ENCODE measurements around the gene GAS6. TPM values are rescaled to one million over a fixed set of nuclear protein-coding genes. Genes with fewer than 3 reads are reported as not detected.

GAS6 gene
- total and polyA plus RNA-seq, 2 donors (not counting 1 experiment from before 2014, with no cell fraction given): 0.25 to 0.78 TPM

- Histone ChIP-seq H3K9me3 (ENCODE audit: control extremely low read depth in 1 of 3, control insufficient read depth in 2 of 3, insufficient read depth in 1 of 3, low read length in 2 of 3) (peaks cover 0 to 56% (median 15%) of the 10 kb centered on the region in 3 donors), H3K27me3 (replicated peaks in 1 of 4; ENCODE audit: control extremely low read depth in 1 of 4, control insufficient read depth in 3 of 4, insufficient read depth in 4 of 4, low read length in 3 of 4) (no peaks in the 10 kb centered on the region), H2AFZ (ENCODE audit: insufficient read depth, low read depth, low read length, poor library complexity, severe bottlenecking) (no peak overlapping the region), H4K20me1 (ENCODE audit: control insufficient read depth, insufficient read depth, low read length, poor library complexity, severe bottlenecking) (peaks cover 7% of the 10 kb centered on the region), H3K4me2 (replicated peaks; ENCODE audit: low read depth, low read length, poor library complexity, severe bottlenecking) (no peak overlapping the region), H3K27ac (ENCODE audit: low read length in 2 of 2) (no peak overlapping the region), H3K79me2 (ENCODE audit: control insufficient read depth, insufficient read depth, low read length) (peaks cover 15% of the 10 kb centered on the region), H3K4me3 (ENCODE audit: control extremely low read depth in 1 of 5, extremely low read depth in 1 of 5, insufficient read depth in 1 of 5, low read depth in 2 of 5, low read length in 4 of 5) (no peak overlapping the region), H3K36me3 (replicated peaks in 1 of 2; ENCODE audit: control extremely low read depth in 1 of 2, control insufficient read depth in 1 of 2, extremely low read depth in 1 of 2, insufficient read depth in 2 of 2, low read length in 1 of 2) (no peaks in the 10 kb centered on the region), H3K9ac (ENCODE audit: low read length) (no peak overlapping the region), H3K4me1 (ENCODE audit: control insufficient read depth in 2 of 2, insufficient read depth in 2 of 2, low read length in 2 of 2) (peaks cover 5 to 11% of the 10 kb centered on the region in 2 donors)
- POLR2A ChIA-PET: no interaction called here
- Mint-ChIP-seq H3K9me3 (ENCODE audit: insufficient read depth) (peaks cover 5% of the 10 kb centered on the region), H3K27ac (no peak overlapping the region), H3K4me3 (no peak overlapping the region), H3K27me3 (no peaks in the 10 kb centered on the region), H3K4me1 (peaks cover 11% of the 10 kb centered on the region)
- DNase-seq: no peak
- CTCF ChIA-PET: no interaction called here
- intact Hi-C loops (cut with micrococcal nuclease): no loop called here
- TF ChIP-seq CTCF (IDR thresholded peaks at IDR 0.05) (no peak), EZH2 (IDR thresholded peaks at IDR 0.05; ENCODE audit: borderline replicate concordance, insufficient read depth, low read depth, low read length, poor library complexity, severe bottlenecking) (no peak)
- no peak for ATAC-seq (ENCODE audit: low read depth)
- WGBS (ENCODE audit: insufficient coverage): 92% methylated on average over 17 of the region's 30 CpGs
Measured at GRCh38 chr13:113811081-113811928, 52.6 kb downstream of the GAS6 start.

GRCh38 chr13:113810640-113811039, 53.2 kb downstream of the GAS6 start:
- Mint-ChIP-seq H3K27ac (no peak overlapping the region), H3K4me3 (no peak overlapping the region), H3K27me3 (no peaks in the 10 kb centered on the region), H3K9me3 (ENCODE audit: insufficient read depth) (peaks cover 5% of the 10 kb centered on the region), H3K4me1 (peaks cover 4% of the 10 kb centered on the region)
- H3K36me3 ChIP-seq (replicated peaks in 1 of 2; ENCODE audit: control extremely low read depth in 1 of 2, control insufficient read depth in 1 of 2, extremely low read depth in 1 of 2, insufficient read depth in 2 of 2, low read length in 1 of 2): no peaks in the 10 kb centered on the region
- WGBS (ENCODE audit: insufficient coverage): 90% methylated on average over 14 of the region's 14 CpGs
- no peaks in the 10 kb centered on the region for H3K27me3 ChIP-seq (replicated peaks in 1 of 4; ENCODE audit: control extremely low read depth in 1 of 4, control insufficient read depth in 3 of 4, insufficient read depth in 4 of 4, low read length in 3 of 4)
- no peak for TF ChIP-seq EZH2 (IDR thresholded peaks at IDR 0.05; ENCODE audit: borderline replicate concordance, insufficient read depth, low read depth, low read length, poor library complexity, severe bottlenecking)
- CTCF ChIA-PET: no interaction called here
- no peak for ATAC-seq (ENCODE audit: low read depth)
- no peak overlapping the region for H3K9ac ChIP-seq (ENCODE audit: low read length)
- H3K27ac ChIP-seq (ENCODE audit: low read length in 2 of 2): no peak overlapping the region
- peaks cover under 1% of the 10 kb centered on the region for H4K20me1 ChIP-seq (ENCODE audit: control insufficient read depth, insufficient read depth, low read length, poor library complexity, severe bottlenecking)
- no peak overlapping the region for H3K4me2 ChIP-seq (replicated peaks; ENCODE audit: low read depth, low read length, poor library complexity, severe bottlenecking)
- POLR2A ChIA-PET: no interaction called here
- peaks cover 8% of the 10 kb centered on the region for H3K79me2 ChIP-seq (ENCODE audit: control insufficient read depth, insufficient read depth, low read length)
- peaks cover 0 to 58% (median 15%) of the 10 kb centered on the region in 3 donors for H3K9me3 ChIP-seq (ENCODE audit: control extremely low read depth in 1 of 3, control insufficient read depth in 2 of 3, insufficient read depth in 1 of 3, low read length in 2 of 3)
- no peak overlapping the region for H2AFZ ChIP-seq (ENCODE audit: insufficient read depth, low read depth, low read length, poor library complexity, severe bottlenecking)
- DNase-seq: no peak
- peaks cover 0 to 4% of the 10 kb centered on the region in 2 donors for H3K4me1 ChIP-seq (ENCODE audit: control insufficient read depth in 2 of 2, insufficient read depth in 2 of 2, low read length in 2 of 2)
- H3K4me3 ChIP-seq (ENCODE audit: control extremely low read depth in 1 of 5, extremely low read depth in 1 of 5, insufficient read depth in 1 of 5, low read depth in 2 of 5, low read length in 4 of 5): no peak overlapping the region
- intact Hi-C loops (cut with micrococcal nuclease): no loop called here
